ENCODE measurements around the gene PRSS12.
"Not testable (repeated sequence)": the region's sequence is repeated elsewhere in the genome, so short reads cannot be mapped to it uniquely, and the experiment has no call there.

Gene PRSS12, protein sequence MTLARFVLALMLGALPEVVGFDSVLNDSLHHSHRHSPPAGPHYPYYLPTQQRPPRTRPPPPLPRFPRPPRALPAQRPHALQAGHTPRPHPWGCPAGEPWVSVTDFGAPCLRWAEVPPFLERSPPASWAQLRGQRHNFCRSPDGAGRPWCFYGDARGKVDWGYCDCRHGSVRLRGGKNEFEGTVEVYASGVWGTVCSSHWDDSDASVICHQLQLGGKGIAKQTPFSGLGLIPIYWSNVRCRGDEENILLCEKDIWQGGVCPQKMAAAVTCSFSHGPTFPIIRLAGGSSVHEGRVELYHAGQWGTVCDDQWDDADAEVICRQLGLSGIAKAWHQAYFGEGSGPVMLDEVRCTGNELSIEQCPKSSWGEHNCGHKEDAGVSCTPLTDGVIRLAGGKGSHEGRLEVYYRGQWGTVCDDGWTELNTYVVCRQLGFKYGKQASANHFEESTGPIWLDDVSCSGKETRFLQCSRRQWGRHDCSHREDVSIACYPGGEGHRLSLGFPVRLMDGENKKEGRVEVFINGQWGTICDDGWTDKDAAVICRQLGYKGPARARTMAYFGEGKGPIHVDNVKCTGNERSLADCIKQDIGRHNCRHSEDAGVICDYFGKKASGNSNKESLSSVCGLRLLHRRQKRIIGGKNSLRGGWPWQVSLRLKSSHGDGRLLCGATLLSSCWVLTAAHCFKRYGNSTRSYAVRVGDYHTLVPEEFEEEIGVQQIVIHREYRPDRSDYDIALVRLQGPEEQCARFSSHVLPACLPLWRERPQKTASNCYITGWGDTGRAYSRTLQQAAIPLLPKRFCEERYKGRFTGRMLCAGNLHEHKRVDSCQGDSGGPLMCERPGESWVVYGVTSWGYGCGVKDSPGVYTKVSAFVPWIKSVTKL

DNA sequence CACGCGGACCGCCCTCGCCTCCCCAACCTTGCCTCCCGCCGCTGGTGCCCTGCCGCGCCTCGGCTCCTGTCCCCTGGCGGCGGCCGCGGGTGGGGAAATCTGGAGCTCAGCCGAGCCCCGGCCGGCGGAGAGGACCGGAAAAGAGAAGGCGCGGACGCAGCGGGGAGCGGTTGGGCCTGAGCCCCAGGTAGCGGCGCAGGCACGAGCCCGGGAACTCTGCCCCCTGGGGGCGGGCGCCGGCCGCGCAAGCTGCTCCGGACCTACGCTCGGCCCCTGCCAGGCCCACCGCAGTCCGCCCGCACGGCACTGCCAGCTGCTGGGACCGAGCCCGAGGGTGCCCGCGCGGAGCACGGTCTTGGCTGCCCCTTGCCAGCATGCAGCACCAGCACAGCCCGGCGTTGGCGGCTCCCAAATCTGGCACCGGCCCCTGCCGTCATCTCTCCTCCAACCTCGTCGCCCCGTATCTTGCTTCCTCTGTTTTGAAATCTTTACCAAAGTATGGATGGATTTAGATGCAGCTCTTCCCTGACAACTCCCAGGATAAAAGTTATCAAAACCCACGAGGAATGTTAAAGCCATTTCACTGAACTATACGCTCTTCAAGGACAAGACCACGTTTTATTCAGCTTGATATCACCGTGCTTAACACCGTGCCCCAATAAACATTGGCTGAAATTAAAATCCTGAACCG, at the start of gene PRSS12:
PRSS12 (minus strand) TSS at position 161 of the 691 bp plus-strand sequence. CDS start 283 bp downstream, outside the sequence.
- FAIRE-seq = no peak

DNA sequence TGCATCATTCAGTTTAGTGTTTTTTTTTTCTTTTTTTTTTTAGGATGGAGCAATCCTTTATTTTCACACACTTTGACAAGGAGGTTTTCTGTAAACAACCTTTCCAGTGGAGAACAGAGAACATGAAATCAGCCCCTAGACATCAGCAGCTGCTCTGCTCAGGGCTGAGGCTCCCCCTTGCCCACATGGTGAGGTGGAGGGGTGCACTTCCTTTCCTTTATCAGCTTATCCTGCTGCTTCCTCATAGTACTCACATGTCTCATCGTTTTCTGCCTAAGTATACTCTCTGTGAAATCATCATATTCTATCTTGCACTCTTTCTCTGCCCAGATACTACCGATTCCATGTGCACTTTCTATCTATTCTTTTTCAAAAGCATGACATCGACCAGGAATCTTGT, 47.6 kb upstream of the PRSS12 start:
- FAIRE-seq = no peak

DNA sequence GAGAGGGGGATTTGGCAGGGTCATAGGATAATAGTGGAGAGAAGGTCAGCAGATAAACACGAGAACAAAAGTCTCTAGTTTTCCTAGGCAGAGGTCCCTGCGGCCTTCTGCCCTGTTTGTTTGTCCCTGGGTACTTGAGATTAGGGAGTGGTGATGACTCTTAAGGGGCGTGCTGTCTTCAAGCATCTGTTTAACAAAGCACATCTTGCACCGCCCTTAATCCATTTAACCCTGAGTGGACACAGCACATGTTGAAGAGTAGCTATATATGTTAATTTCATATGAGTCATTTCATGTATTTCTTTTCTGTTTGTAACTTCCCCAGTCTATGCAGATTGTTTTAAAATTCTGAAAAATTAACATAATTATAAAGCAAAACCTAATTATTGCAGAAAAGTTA, 47.1 kb upstream of the PRSS12 start:
- not testable (repeated sequence) for FAIRE-seq

DNA sequence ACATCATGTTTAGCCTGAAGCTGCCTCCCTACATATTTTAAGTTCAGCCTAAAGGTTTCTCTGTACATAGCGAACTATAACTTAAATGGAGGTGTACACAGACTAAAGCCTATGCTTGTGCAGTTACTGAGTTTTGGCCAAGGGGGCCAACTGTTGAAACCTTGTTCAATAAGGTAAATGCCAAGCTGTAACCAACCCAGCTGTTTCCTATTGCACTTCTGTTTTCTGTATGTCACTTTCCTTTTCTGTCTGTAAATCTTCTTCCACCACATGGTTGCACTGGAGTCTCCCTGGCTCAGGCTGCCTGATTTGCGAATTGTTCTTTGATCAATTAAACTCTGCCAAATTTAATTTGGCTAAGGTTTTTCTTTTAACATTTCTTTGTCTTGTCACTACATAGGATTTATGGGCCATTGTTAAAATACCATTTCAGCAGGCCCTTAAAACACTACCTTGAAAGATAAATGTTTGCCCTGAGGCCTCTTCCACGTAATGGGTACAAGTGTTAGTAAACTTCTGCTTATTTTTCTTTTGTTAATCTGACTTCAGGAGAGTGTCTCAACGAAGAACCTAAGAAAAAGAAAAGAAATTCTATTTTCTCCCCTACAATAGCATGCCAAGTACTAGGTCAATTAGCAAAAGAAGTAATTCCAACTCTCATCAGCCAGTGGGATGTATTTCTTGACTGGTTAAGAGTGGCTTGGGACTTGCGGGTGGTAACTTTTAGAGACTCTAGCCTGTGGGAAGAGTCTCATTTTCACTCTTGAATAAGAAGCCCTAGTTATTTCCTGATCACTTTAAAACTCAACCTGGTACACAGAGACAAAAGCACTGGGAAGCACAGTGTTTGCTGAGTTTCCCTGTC, 45.7 kb upstream of the PRSS12 start:
- FAIRE-seq = no peak

DNA sequence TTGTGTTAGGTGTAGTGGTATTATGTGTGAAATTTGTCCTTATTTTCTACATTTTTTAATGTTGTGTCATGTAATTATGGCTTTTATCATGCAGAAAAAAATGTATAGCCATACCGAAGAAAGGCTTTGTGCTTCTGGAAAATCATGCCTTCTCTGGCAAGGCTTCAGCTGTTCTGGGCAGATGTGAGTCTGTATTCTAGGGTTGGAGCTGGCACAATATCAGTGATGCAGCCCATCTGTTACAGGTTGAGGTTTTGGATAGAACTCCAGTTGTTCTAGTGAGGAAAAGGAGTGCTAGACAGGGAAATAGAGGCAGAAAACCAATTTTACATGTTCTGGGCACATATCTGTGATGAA, 44.8 kb upstream of the PRSS12 start:
- FAIRE-seq = no peak

DNA sequence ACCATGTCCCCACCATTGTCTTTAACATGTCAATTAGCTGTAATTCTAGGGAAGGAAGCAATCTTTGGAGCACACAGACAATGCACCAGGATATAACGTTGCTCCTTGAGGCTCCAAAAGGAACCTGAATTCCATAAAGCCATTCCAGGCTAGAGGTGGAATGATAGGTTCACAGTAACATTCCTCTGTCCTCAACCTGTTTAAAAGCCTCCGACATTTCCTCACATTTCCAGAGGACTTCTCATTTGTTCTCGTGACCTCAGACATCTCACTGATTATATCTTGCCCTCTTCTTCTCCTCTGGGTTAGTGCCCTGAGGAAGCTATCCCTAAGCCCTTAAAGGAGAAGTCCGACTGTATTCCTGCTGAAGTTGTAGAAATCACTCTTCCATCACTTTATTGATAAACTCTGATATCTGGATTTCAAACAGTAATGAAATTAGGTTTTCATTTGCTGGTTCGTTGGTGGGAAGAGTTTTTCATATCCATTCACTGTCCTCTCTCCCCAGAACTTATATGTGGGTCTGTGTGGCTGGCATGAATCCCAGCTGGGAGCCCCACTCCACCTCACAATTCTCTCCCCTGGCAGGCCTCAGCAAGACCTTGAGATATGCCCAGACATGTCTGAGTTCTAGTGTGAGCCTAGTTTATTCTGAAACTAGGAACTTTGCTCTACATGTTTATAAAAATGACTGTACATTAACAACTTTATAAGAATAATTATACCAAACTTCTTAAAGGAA, 44.2 kb upstream of the PRSS12 start:
- FAIRE-seq = no peak

DNA sequence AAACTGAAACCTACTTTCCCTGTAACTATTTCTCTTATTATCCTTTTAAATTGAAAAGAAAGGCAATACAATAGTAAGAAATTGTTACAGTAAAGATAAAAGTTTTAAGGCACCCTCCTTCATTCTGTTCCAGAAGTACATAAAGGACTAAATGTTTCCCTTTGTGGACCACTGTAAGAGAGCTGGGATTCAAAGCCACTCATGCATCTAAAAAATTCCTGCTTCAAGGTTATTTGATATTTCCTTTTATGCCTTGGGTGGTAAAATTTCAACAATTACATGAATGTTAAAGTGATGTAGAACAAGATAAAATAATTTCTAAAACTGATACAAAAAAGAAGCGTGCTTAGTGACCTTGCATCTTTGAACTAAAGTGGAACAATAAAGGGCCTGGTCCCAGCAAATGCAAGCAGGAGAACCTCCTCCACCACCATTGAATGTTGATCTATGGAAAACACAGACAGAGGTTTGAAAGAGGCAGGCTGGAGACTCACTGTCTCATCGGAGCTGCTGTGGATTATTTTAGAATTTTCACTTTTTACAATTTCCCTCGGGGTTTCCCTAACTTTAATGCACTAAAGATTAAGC, 42.3 kb upstream of the PRSS12 start:
- FAIRE-seq = no peak

DNA sequence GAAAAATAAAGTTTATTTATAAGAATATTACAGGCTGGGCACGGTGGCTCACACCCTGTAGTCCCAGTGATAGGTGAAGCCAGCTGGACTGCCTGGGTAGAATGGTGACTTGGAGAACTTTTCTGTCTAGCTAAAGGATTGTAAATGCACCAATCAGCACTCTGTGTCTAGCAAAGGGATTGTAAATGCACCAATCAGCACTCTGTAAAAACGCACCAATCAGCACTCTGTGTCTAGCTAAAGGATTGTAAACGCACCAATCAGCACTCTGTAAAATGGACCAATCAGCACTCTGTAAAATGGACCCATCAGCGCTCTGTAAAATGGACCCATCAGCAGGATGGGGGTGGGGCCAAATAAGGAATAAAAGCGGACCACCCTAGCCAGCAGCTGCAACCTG, 39.7 kb upstream of the PRSS12 start:
- not testable (repeated sequence) for FAIRE-seq

DNA sequence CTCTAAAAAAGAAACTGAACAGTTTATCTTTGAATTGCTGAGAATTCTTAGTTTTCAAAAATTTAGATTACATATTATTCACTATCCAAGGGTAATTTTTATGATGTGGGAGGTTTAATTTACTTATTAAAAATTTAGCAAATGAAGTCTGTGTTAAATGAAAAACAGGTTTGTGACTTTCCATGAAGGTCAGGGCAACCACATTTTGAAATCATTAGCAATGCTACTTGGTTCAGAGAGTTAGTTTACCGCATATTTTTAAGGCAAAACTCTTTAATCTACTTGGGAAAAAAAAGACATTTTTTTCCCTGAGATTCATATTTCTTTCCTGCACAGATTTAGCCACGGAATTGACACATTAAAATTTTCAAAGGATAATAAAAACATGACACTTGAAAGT, 37.3 kb upstream of the PRSS12 start:
- FAIRE-seq = no peak

DNA sequence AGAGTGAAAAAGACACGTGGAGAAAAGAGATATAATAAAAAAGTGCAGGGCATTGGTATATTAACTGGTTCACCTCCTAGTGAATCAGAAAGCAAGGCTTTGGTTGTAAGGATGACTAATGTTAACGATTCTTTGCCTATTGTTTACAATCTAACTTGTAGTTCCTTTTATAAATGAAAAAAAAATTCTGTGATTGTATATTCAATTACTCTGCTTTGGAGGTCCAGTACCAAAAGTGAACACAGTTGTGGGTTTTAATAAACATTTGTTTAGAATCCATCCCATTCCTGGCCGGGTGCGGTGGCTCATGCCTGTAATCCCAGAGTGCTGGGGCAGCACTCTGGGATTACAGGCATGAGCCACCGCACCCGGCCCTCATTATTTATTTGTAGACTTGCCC, 36.9 kb upstream of the PRSS12 start:
- no peak for FAIRE-seq

DNA sequence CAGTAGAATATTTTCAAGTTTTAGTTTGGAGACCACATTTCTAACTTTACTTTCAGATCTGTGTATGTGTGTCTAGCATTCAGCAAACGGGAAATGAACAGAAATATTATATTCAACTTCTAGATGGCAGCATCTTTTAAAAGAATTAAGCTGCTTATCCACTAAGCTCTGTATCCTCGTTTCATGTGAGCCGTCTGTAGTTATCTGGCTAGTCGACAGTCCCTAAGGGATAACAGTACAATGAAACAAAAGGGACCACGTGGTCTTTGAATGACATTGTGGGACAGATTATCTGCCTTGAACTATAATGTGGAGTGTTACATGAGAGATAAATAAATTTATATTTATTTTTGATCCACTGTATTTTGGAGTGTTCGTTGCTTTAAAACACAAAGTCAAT, 35.8 kb upstream of the PRSS12 start:
- FAIRE-seq = no peak

DNA sequence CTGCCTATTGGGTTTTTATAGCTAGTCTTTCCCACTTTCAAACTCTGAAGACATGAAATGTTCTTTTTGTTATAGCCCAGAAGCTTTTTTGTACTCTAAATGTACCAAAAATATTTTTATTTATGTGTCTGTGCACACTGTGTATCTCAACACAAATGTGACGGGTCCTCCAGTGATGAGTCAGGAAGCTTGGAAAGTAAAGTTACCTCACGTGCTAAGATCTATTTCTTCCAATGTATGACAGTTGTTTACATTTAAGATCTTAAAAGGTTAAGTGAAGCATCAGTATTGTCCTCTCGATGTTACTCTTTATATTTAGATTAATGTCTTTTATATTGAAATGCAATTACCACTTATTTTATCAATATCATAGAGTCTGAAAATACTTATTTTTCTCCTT, 29.1 kb upstream of the PRSS12 start:
- FAIRE-seq = no peak

DNA sequence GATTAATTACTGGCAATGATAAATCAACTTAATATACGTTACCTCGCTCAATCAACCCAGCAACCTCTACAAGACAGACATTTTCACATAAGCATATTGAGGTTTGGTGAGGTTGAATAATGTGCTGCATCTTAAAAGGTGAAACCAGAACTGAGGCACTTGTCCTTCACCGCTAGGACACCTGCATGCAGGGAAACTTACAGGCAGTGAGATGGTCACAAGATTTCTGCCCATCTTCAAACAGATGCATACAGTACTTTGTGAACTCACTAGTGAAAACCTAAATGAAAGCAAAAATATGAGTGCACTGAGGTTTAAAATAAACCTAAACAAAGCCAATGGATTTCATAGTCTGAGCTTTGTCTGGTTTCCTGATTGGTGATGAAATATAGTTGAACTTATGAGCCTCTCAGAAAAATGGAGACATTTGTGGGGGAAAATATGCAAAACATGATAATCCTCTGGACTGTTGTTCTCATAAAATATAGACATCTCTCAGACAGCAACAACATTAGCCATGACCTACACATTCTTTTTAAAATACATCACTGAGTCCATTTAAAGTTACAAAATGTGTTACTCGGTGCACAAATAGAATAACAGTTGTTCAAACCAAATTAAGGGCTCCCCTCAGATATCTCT, 20.9 kb upstream of the PRSS12 start:
- no peak for FAIRE-seq

DNA sequence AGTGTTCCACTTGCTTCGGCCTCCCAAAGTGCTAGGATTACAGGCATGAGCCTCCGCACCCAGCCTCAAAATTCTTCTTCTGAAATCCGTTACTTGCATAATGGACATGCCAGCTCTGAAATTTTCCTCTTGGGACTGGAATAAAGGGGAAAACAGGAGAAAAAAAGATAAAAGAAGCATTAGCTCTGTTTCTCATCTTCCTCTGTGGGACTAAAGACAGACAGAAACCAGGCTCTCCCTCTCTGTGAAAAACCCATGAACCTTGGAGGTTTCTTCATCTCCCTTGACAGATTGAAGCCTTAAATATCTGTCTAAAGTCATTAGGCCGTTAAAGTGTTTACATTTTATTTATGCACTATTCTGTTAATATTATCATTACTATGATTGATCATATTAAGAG, 19.4 kb upstream of the PRSS12 start:
- no peak for FAIRE-seq

DNA sequence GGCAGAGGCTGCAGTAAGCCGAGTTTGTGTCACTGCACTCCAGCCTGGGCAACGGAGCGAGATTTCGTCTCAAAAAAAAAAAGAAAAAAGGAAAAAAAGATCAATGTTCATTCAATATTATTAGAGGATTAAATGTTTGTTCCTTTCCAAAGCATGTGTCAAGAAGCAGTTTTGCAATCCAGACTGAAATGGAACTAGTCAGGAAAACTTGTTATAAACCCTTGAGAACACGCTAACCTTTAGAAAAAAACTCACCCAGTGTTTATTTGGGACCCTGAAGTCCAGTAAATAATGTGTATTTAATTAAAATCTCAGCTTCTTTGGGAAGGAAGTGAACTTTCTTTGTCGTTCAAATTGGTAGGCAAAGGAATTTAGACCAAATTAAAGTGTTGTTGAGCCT, 16.4 kb upstream of the PRSS12 start:
- FAIRE-seq = no peak

DNA sequence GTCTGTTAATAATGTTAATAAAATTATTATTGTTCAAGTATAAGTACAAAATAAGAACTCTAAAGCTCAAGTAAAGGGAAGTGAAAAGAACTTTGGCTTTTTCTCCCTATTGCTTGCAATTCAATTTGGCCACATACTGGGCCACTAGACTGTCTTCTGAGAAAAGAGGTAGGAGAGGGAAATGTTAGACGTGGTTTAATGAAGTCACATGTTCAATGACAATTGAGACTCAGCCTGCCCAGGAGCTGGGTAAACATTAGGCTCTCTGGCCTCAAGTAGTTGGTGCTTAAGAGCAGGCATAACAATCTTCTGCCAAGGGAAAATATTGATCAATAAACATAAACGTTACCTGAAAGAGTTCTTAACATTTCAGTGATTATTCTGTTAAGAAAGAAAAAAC, 15.1 kb upstream of the PRSS12 start:
- FAIRE-seq = no peak

DNA sequence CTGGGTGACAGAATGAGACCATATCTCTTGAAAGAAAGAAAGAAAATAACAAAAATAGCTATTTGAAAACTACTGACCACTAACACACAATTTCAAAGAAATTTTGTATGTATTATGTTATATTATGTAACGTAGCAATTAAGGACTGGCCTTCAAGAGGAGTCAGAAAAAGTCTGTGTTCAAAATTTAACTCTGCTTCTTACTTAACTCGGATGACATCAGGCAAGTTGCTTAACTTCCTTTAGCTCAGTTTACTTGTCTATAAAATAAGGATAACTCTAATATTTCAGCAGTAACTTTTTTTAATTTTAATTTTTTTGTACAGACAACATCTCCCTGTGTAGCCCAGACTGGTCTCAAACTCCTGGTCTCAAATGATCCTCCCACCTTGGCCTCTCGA, 14.6 kb upstream of the PRSS12 start:
- no peak for FAIRE-seq

DNA sequence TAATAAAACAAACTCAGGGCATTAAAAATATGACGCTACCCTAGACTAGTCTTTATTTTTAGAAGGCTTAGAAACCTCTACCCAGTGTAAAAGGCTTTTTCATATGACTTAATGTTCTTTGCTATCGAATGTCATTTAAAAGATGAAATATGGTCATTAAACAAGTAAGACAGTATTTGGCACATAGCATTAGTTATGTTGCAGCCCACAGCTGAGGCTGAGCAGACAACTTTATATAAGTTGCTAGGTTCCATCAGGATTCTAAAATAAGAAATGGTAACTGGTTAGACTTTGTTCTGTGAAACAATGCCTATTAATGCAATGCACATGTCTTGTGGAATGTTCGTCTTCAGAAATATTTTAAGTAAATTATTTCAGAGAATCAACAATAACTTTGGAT, 10.4 kb upstream of the PRSS12 start:
- FAIRE-seq = no peak

DNA sequence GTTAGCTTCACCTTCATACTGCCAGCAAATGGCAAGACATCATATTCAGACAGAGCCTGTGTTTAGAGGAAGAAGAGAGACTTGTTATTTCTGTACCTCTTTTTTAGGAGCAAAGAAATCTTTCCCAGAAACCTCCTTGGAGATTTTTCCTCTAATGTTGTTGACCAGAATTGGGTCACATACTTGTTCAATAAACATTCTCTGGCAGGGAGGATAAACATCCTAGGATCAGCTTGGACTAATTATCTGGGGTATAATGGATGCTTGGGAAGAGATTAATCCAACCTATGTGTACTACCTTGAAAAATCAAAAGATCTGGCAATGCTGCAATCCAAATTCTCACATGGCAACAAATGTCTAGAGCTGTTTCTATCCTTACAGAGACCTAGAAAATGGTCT, 8.4 kb upstream of the PRSS12 start:
- no peak for FAIRE-seq

DNA sequence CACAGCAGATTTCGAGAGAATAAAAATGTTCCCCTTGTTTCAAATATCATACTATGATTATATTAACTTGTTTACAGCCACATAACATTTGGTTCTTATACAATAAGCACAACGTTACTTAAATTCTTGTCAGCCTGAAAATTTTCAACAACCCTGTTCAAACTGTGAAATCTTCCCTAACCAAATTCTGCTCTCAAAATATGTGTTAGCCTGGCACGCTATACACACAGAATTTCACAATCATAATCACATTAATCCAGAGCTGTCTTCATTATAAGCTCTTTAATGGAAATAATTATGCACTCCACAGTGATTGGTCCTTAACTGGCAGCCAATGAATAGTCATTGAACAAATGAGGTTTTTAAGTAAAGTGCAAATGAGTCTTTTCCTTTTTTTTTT, 7.3 kb upstream of the PRSS12 start:
- FAIRE-seq = no peak

DNA sequence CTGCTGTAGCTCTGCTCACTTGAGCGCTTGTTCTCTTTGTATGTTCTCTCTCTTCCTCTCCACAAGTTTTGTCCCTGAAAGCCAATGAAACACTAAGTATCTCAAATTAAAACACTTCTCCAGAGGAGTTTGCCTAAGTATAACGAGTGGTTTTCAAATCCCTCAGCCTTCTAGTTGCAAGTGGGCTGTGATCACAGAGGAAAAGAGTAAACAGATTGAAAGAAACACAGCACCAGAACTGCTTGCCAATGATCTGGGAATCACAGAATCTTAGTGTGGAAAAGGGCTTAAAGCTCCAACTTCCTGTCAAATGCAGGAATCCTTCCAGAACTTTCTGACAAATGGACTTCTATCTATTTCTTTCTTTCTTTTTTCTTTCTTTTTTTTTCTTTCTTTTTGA, 4.8 kb upstream of the PRSS12 start:
- FAIRE-seq = no peak
